ENCODE results near the gene ALKBH2. TPM values are rescaled to one million over a fixed set of nuclear protein-coding genes. Genes with fewer than 3 reads are reported as not detected.
A peak's percentile ranks its signal among the peaks of the same experiment; 100 is the strongest.

ALKBH2 gene
- total RNA-seq, 1 donor: 22.4 TPM

- Histone ChIP-seq H3K36me3 (ENCODE audit: insufficient read depth, low read length) (peaks cover 20% of the 10 kb centered on the region), H2AFZ (ENCODE audit: low read length) (peak overlapping the region; percentile 90), H3K9me3 (ENCODE audit: low read depth, low read length) (no peaks in the 10 kb centered on the region), H3K79me2 (ENCODE audit: insufficient read depth, low read length) (peaks cover 15% of the 10 kb centered on the region), H4K20me1 (ENCODE audit: insufficient read depth, low read length) (peaks cover 2% of the 10 kb centered on the region), H3K27me3 (ENCODE audit: insufficient read depth, low read length) (no peaks in the 10 kb centered on the region), H3K4me1 (ENCODE audit: insufficient read depth, low read length) (peaks cover 16% of the 10 kb centered on the region), H3K27ac (ENCODE audit: low read depth, low read length) (peak overlapping the region; percentile 88), H3K4me3 (ENCODE audit: insufficient read depth, low read length) (peak overlapping the region; percentile 77), H3K4me2 (ENCODE audit: insufficient read depth, low read length) (peak overlapping the region; percentile 97)
- TF ChIP-seq CTCF (IDR thresholded peaks at IDR 0.05; ENCODE audit: extremely low read depth, low read depth, low read length): no peak
- no peak for DNase-seq (ENCODE audit: insufficient read length, low spot score, missing footprints)
These were observed 713 bp downstream of the ALKBH2 start for GRCh38 chr12:109092497-109093021.

GRCh38 chr12:109089683-109090082, 3.6 kb downstream of the ALKBH2 start:
- no peak overlapping the region for H3K4me3 ChIP-seq (ENCODE audit: insufficient read depth, low read length)
- no peak for TF ChIP-seq CTCF (IDR thresholded peaks at IDR 0.05; ENCODE audit: extremely low read depth, low read depth, low read length)
- no peak overlapping the region for H3K4me2 ChIP-seq (ENCODE audit: insufficient read depth, low read length)
- peaks cover 15% of the 10 kb centered on the region for H3K79me2 ChIP-seq (ENCODE audit: insufficient read depth, low read length)
- peaks cover 16% of the 10 kb centered on the region for H3K4me1 ChIP-seq (ENCODE audit: insufficient read depth, low read length)
- no peak overlapping the region for H2AFZ ChIP-seq (ENCODE audit: low read length)
- H3K27me3 ChIP-seq (ENCODE audit: insufficient read depth, low read length): no peaks in the 10 kb centered on the region
- peaks cover 38% of the 10 kb centered on the region for H3K36me3 ChIP-seq (ENCODE audit: insufficient read depth, low read length)
- no peaks in the 10 kb centered on the region for H3K9me3 ChIP-seq (ENCODE audit: low read depth, low read length)
- H4K20me1 ChIP-seq (ENCODE audit: insufficient read depth, low read length): peaks cover 2% of the 10 kb centered on the region
- no peak overlapping the region for H3K27ac ChIP-seq (ENCODE audit: low read depth, low read length)
- no peak for DNase-seq (ENCODE audit: insufficient read length, low spot score, missing footprints)

- no peak for DNase-seq (ENCODE audit: insufficient read length, low spot score, missing footprints)
- H3K4me1 ChIP-seq (ENCODE audit: insufficient read depth, low read length): peaks cover 16% of the 10 kb centered on the region
- no peaks in the 10 kb centered on the region for H3K9me3 ChIP-seq (ENCODE audit: low read depth, low read length)
- peaks cover 2% of the 10 kb centered on the region for H4K20me1 ChIP-seq (ENCODE audit: insufficient read depth, low read length)
- H3K4me2 ChIP-seq (ENCODE audit: insufficient read depth, low read length): no peak overlapping the region
- H3K79me2 ChIP-seq (ENCODE audit: insufficient read depth, low read length): peaks cover 15% of the 10 kb centered on the region
- no peak overlapping the region for H3K27ac ChIP-seq (ENCODE audit: low read depth, low read length)
- no peak for TF ChIP-seq CTCF (IDR thresholded peaks at IDR 0.05; ENCODE audit: extremely low read depth, low read depth, low read length)
- H3K27me3 ChIP-seq (ENCODE audit: insufficient read depth, low read length): no peaks in the 10 kb centered on the region
- peaks cover 38% of the 10 kb centered on the region for H3K36me3 ChIP-seq (ENCODE audit: insufficient read depth, low read length)
- H2AFZ ChIP-seq (ENCODE audit: low read length): no peak overlapping the region
- no peak overlapping the region for H3K4me3 ChIP-seq (ENCODE audit: insufficient read depth, low read length)
These were observed 4.5 kb downstream of the ALKBH2 start for GRCh38 chr12:109088818-109089217.

- H3K27ac ChIP-seq (ENCODE audit: low read depth, low read length): no peak overlapping the region
- no peak for TF ChIP-seq CTCF (IDR thresholded peaks at IDR 0.05; ENCODE audit: extremely low read depth, low read depth, low read length)
- H3K9me3 ChIP-seq (ENCODE audit: low read depth, low read length): no peaks in the 10 kb centered on the region
- peaks cover 2% of the 10 kb centered on the region for H4K20me1 ChIP-seq (ENCODE audit: insufficient read depth, low read length)
- peaks cover 6% of the 10 kb centered on the region for H3K4me1 ChIP-seq (ENCODE audit: insufficient read depth, low read length)
- DNase-seq (ENCODE audit: insufficient read length, low spot score, missing footprints): no peak
- no peaks in the 10 kb centered on the region for H3K27me3 ChIP-seq (ENCODE audit: insufficient read depth, low read length)
- no peak overlapping the region for H3K4me3 ChIP-seq (ENCODE audit: insufficient read depth, low read length)
- H3K4me2 ChIP-seq (ENCODE audit: insufficient read depth, low read length): no peak overlapping the region
- no peak overlapping the region for H2AFZ ChIP-seq (ENCODE audit: low read length)
- H3K36me3 ChIP-seq (ENCODE audit: insufficient read depth, low read length): peaks cover 50% of the 10 kb centered on the region
- H3K79me2 ChIP-seq (ENCODE audit: insufficient read depth, low read length): peaks cover 7% of the 10 kb centered on the region
These were observed 6.0 kb downstream of the ALKBH2 start for GRCh38 chr12:109087250-109087649.
